ENCODE results near the gene KRAS.

Gene KRAS

GRCh38 chr12:25186788-25187402 lies 63.8 kb downstream of the KRAS start:
- no peak overlapping the region for H2BK12ac ChIP-seq (ENCODE audit: low read length in 2 of 2)
- no peak overlapping the region for H3K18ac ChIP-seq (ENCODE audit: low read depth in 1 of 2, low read length in 2 of 2)
- no peak overlapping the region for H4K91ac ChIP-seq (ENCODE audit: low read length)
- H3K4me2 ChIP-seq (ENCODE audit: low read length, poor library complexity, severe bottlenecking): peak overlapping the region; percentile 47
- H3K27ac ChIP-seq (ENCODE audit: low read length, poor library complexity, severe bottlenecking): no peak overlapping the region
- H2AK5ac ChIP-seq (ENCODE audit: low read length, severe bottlenecking): no peak overlapping the region
- peaks cover 2% of the 10 kb centered on the region for H3K4me1 ChIP-seq (ENCODE audit: control insufficient read depth, insufficient read depth, low read depth, low read length)
- no peak overlapping the region for H4K8ac ChIP-seq (ENCODE audit: low read length)
- H3K23ac ChIP-seq (ENCODE audit: low read length in 2 of 2): no peak overlapping the region
- no peak overlapping the region for H3K4me3 ChIP-seq (ENCODE audit: insufficient read depth in 1 of 2, low read depth in 1 of 2, low read length in 2 of 2)
- DNase-seq: peak; percentile 14
- H3K36me3 ChIP-seq (ENCODE audit: control insufficient read depth in 1 of 2, insufficient read depth in 2 of 2, low read depth in 1 of 2, low read length in 2 of 2): no peaks in the 10 kb centered on the region
- no peak overlapping the region for H2AFZ ChIP-seq (ENCODE audit: low read depth, low read length)
- H2BK15ac ChIP-seq (ENCODE audit: low read depth, poor library complexity, severe bottlenecking): no peak overlapping the region
- no peak overlapping the region for H3K14ac ChIP-seq (ENCODE audit: low read length in 2 of 2)
- H3K4ac ChIP-seq (ENCODE audit: low read depth in 1 of 2, low read length in 2 of 2): no peak overlapping the region
- H2BK120ac ChIP-seq (ENCODE audit: low read depth, low read length): no peak overlapping the region
- H3K9me3 ChIP-seq (ENCODE audit: control insufficient read depth, low read length): no peaks in the 10 kb centered on the region
- no peak overlapping the region for H3K9ac ChIP-seq (ENCODE audit: low read length)
- H3K27me3 ChIP-seq (ENCODE audit: control insufficient read depth in 1 of 2, insufficient read depth in 1 of 2, low read length in 2 of 2): no peaks in the 10 kb centered on the region
- H3K79me1 ChIP-seq (replicated peaks; ENCODE audit: low read length, poor library complexity, severe bottlenecking): no peaks in the 10 kb centered on the region
- 94% methylated on average over 3 of the region's 3 CpGs for WGBS
- H2BK5ac ChIP-seq (ENCODE audit: low read depth, low read length, poor library complexity, severe bottlenecking): no peak overlapping the region

- no peak overlapping the region for H2BK5ac ChIP-seq (ENCODE audit: low read depth, low read length, poor library complexity, severe bottlenecking)
- H3K14ac ChIP-seq (ENCODE audit: low read length in 2 of 2): no peak overlapping the region
- DNase-seq: no peak
- no peak overlapping the region for H3K27ac ChIP-seq (ENCODE audit: low read length, poor library complexity, severe bottlenecking)
- no peaks in the 10 kb centered on the region for H3K36me3 ChIP-seq (ENCODE audit: control insufficient read depth in 1 of 2, insufficient read depth in 2 of 2, low read depth in 1 of 2, low read length in 2 of 2)
- H3K9ac ChIP-seq (ENCODE audit: low read length): no peak overlapping the region
- no peaks in the 10 kb centered on the region for H3K27me3 ChIP-seq (ENCODE audit: control insufficient read depth in 1 of 2, insufficient read depth in 1 of 2, low read length in 2 of 2)
- H3K18ac ChIP-seq (ENCODE audit: low read depth in 1 of 2, low read length in 2 of 2): no peak overlapping the region
- no peak overlapping the region for H3K4ac ChIP-seq (ENCODE audit: low read depth in 1 of 2, low read length in 2 of 2)
- WGBS: 100% methylated on average over 4 of the region's 4 CpGs
- H4K91ac ChIP-seq (ENCODE audit: low read length): no peak overlapping the region
- no peak overlapping the region for H3K4me3 ChIP-seq (ENCODE audit: insufficient read depth in 1 of 2, low read depth in 1 of 2, low read length in 2 of 2)
- no peak overlapping the region for H3K4me2 ChIP-seq (ENCODE audit: low read length, poor library complexity, severe bottlenecking)
- no peaks in the 10 kb centered on the region for H3K9me3 ChIP-seq (ENCODE audit: control insufficient read depth, low read length)
- H2BK15ac ChIP-seq (ENCODE audit: low read depth, poor library complexity, severe bottlenecking): no peak overlapping the region
- H2AFZ ChIP-seq (ENCODE audit: low read depth, low read length): no peak overlapping the region
- H3K4me1 ChIP-seq (ENCODE audit: control insufficient read depth, insufficient read depth, low read depth, low read length): peaks cover 2% of the 10 kb centered on the region
- H2BK120ac ChIP-seq (ENCODE audit: low read depth, low read length): no peak overlapping the region
- no peak overlapping the region for H3K23ac ChIP-seq (ENCODE audit: low read length in 2 of 2)
- no peak overlapping the region for H4K8ac ChIP-seq (ENCODE audit: low read length)
- no peak overlapping the region for H2BK12ac ChIP-seq (ENCODE audit: low read length in 2 of 2)
- H2AK5ac ChIP-seq (ENCODE audit: low read length, severe bottlenecking): no peak overlapping the region
- H3K79me1 ChIP-seq (replicated peaks; ENCODE audit: low read length, poor library complexity, severe bottlenecking): no peaks in the 10 kb centered on the region
These were observed 64.5 kb downstream of the KRAS start for GRCh38 chr12:25186038-25186787.

GRCh38 chr12:25184132-25184531 lies 66.6 kb downstream of the KRAS start:
- Histone ChIP-seq H3K9ac (ENCODE audit: low read length) (no peak overlapping the region), H3K23ac (ENCODE audit: low read length in 2 of 2) (no peak overlapping the region), H4K8ac (ENCODE audit: low read length) (no peak overlapping the region), H2BK12ac (ENCODE audit: low read length in 2 of 2) (no peak overlapping the region), H3K79me1 (replicated peaks; ENCODE audit: low read length, poor library complexity, severe bottlenecking) (no peaks in the 10 kb centered on the region), H3K36me3 (ENCODE audit: control insufficient read depth in 1 of 2, insufficient read depth in 2 of 2, low read depth in 1 of 2, low read length in 2 of 2) (no peaks in the 10 kb centered on the region), H2BK5ac (ENCODE audit: low read depth, low read length, poor library complexity, severe bottlenecking) (no peak overlapping the region), H3K4me1 (ENCODE audit: control insufficient read depth, insufficient read depth, low read depth, low read length) (no peaks in the 10 kb centered on the region), H2AFZ (ENCODE audit: low read depth, low read length) (no peak overlapping the region), H3K27ac (ENCODE audit: low read length, poor library complexity, severe bottlenecking) (no peak overlapping the region), H3K4me2 (ENCODE audit: low read length, poor library complexity, severe bottlenecking) (no peak overlapping the region), H4K91ac (ENCODE audit: low read length) (no peak overlapping the region), H3K14ac (ENCODE audit: low read length in 2 of 2) (no peak overlapping the region), H3K27me3 (ENCODE audit: control insufficient read depth in 1 of 2, insufficient read depth in 1 of 2, low read length in 2 of 2) (no peaks in the 10 kb centered on the region), H2BK15ac (ENCODE audit: low read depth, poor library complexity, severe bottlenecking) (no peak overlapping the region), H3K4ac (ENCODE audit: low read depth in 1 of 2, low read length in 2 of 2) (no peak overlapping the region), H3K18ac (ENCODE audit: low read depth in 1 of 2, low read length in 2 of 2) (no peak overlapping the region), H2AK5ac (ENCODE audit: low read length, severe bottlenecking) (no peak overlapping the region), H2BK120ac (ENCODE audit: low read depth, low read length) (no peak overlapping the region), H3K4me3 (ENCODE audit: insufficient read depth in 1 of 2, low read depth in 1 of 2, low read length in 2 of 2) (no peak overlapping the region), H3K9me3 (ENCODE audit: control insufficient read depth, low read length) (peaks cover 13% of the 10 kb centered on the region)
- DNase-seq: no peak
- WGBS: 100% methylated on average over 1 of the region's 2 CpGs

GRCh38 chr12:25182765-25183164 lies 68.0 kb downstream of the KRAS start:
- Histone ChIP-seq H3K9me3 (ENCODE audit: control insufficient read depth, low read length) (peaks cover 27% of the 10 kb centered on the region), H3K14ac (ENCODE audit: low read length in 2 of 2) (no peak overlapping the region), H3K79me1 (replicated peaks; ENCODE audit: low read length, poor library complexity, severe bottlenecking) (no peaks in the 10 kb centered on the region), H2BK12ac (ENCODE audit: low read length in 2 of 2) (no peak overlapping the region), H3K9ac (ENCODE audit: low read length) (no peak overlapping the region), H3K27me3 (ENCODE audit: control insufficient read depth in 1 of 2, insufficient read depth in 1 of 2, low read length in 2 of 2) (no peaks in the 10 kb centered on the region), H3K27ac (ENCODE audit: low read length, poor library complexity, severe bottlenecking) (no peak overlapping the region), H4K91ac (ENCODE audit: low read length) (no peak overlapping the region), H3K4me1 (ENCODE audit: control insufficient read depth, insufficient read depth, low read depth, low read length) (no peaks in the 10 kb centered on the region), H3K4ac (ENCODE audit: low read depth in 1 of 2, low read length in 2 of 2) (no peak overlapping the region), H2AK5ac (ENCODE audit: low read length, severe bottlenecking) (no peak overlapping the region), H3K4me2 (ENCODE audit: low read length, poor library complexity, severe bottlenecking) (no peak overlapping the region), H3K36me3 (ENCODE audit: control insufficient read depth in 1 of 2, insufficient read depth in 2 of 2, low read depth in 1 of 2, low read length in 2 of 2) (no peaks in the 10 kb centered on the region), H2AFZ (ENCODE audit: low read depth, low read length) (no peak overlapping the region), H4K8ac (ENCODE audit: low read length) (no peak overlapping the region), H2BK120ac (ENCODE audit: low read depth, low read length) (no peak overlapping the region), H2BK5ac (ENCODE audit: low read depth, low read length, poor library complexity, severe bottlenecking) (no peak overlapping the region), H3K4me3 (ENCODE audit: insufficient read depth in 1 of 2, low read depth in 1 of 2, low read length in 2 of 2) (no peak overlapping the region), H3K18ac (ENCODE audit: low read depth in 1 of 2, low read length in 2 of 2) (no peak overlapping the region), H2BK15ac (ENCODE audit: low read depth, poor library complexity, severe bottlenecking) (no peak overlapping the region), H3K23ac (ENCODE audit: low read length in 2 of 2) (no peak overlapping the region)
- no peak for DNase-seq
- 85% methylated on average over 3 of the region's 3 CpGs for WGBS
